NCI-H460 (cell line): ENCODE data around the gene ALPK3. TPM values are rescaled to one million over a fixed set of nuclear protein-coding genes. Genes with fewer than 3 reads are reported as not detected.
A peak's percentile ranks its signal among the peaks of the same experiment; 100 is the strongest.
"Not testable (repeated sequence)": the region's sequence is repeated elsewhere in the genome, so short reads cannot be mapped to it uniquely, and the experiment has no call there.

ENCODE experiments used
- DNase-seq: peaks from one replicate; pipeline ENCODE4 v3.0.0-alpha.2; 2016; ENCODE audit warnings: low read depth; ENCODE audit errors: extremely low read depth
- total RNA-seq: library from RNA; depleted of rRNA; stranded (reverse); fragments of >200 nt; shearing (Covaris generic); gene quantifications from 2 replicates; pipeline ENCODE4 v1.2.3, GENCODE V29; 2014

The ALPK3 gene
- total RNA-seq, 1 experiment from 2014 or later: 0.05 TPM

DNA sequence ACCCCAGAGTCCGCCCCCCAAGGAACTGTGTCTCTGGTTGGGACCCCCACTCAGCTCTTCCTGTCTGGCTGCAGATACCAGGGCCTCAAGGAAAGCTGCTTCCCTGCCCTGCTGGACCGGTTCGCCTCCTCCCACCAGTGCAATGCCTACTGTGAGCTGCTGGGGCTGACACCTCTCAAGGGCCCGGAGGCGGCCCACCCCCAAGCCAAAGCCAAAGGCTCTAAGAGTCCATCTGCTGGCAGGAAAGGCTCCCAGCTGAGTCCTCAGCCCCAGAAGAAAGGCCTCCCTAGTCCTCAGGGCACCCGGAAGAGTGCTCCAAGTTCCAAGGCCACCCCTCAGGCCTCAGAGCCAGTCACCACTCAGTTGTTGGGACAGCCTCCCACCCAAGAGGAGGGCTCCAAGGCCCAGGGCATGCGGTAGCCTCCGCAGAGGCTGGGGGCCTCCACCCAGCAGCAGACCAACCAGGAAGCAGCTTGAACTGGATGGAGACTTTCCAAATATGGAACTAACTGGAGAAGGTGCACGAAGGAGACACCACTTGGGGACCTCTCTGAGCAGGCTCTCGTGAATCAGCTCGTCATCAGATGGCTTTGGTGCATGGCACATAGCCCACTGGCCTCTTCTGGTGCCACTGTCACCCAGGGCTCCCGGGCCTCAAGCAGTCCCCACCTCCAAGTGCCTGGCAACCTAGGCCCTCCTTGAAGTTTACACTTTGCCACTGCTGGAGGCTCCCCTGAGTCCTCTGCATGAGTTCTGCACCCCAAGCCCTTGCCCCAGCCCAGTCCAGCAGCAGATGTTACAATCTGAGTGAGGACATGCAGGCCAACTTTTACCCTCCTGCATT is 51.1 kb downstream of the ALPK3 start:
- DNase-seq: no peak

DNA sequence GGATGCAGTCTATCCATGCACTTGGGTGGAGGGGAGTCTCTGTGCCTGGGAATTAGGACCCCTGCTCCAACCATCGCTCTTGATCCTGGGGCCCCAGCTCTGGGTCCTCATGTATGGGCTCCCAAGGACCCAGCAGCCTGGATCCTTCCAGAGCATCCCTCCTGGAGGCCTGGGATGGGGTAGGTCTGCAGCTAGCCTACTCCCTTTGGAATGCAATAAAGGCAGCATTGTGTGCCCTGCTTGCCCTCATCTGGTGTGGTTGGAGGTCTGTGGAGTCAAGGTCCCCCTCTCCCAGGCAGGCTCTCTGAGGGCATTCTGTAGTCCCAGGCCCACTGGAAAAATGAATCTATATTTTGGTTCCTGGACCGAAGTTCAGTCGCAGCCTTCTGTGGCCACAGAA is 52.4 kb downstream of the ALPK3 start:
- no peak for DNase-seq

DNA sequence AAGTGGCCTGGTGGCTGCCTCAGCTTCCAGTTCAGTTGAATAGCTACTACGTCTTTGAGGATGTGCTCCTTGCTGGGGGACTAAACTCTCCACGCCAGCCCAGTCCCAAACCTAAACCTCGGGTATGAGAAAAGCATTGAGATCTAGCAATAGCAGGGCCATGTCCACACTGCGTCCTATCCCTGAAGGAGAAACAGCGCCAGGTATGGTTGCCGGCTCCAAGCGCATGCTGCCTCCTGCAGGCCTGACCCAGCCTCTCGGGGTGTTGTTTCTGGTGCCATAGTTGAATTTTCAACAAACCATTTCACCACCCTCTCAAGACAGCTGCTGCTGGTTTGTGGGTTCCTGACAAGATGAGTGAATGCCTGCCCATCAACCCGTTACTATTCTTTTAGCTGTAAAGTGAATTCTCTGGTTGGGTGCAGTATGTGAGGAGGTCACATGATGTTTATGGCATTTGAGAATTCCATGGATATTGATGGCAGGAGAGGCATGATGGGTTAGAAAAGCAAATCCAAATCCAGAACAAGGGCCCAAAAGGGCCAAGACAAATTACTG is 54.4 kb downstream of the ALPK3 start:
- no peak for DNase-seq

DNA sequence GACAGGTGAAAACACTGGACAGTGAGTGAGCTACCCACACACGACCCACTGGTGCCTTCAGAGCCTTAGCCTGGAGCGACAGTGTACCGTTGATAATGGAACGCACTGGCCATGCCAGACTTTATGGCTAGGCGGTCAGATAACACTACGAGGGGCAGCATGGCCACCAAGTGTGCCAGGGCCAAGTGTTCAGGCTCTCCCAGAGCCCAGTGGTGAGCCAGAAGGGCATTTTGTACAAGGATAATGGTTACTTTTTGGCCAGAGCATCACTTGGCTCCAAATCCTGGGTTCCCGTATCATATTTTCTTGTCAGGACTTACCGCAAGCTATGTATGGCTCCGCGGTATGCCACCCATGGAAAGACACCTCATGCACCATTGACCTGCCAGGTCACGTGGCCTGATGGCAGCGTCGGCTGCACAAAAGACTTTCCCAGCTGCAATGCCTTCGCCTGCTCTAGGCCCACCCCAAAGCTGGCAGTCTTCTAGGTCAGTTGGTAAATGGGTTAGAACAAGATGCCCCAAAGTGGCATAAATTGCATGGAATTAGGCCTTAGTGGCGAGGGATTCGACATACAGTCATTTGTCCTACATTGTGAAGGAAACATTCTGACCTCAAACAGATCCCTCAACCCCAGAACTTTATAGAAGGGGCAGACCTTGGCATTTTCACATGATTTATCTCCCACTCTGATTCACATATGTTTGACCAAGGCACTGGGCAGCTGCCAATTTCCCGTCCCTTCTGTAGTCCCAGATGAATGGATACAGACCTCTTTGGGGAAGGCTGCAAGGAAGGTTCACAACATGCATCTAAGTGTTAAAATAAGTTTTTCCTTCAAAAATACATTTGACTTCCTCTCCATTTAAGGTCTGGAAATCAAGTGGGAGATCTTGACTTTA is 55.1 kb downstream of the ALPK3 start:
- DNase-seq: no peak

DNA sequence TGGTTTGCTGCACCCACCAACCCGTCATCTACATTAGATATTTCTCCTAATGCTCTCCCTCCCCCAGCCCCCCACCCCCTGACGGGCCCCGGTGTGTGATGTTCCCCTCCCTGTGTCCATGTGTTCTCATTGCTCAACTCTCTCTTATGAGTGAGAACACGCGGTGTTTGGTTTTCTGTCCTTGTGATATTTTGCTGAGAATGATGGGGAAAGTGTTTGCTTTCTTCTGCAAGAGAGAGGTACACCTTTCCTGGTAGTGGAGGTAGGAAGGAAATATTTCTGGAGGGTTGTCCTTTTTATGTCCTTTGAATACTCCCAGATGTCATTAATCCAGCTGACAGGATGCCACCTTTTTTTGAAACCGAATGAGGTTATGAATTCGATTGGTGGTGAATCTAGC is 56.8 kb downstream of the ALPK3 start:
- DNase-seq: no peak

DNA sequence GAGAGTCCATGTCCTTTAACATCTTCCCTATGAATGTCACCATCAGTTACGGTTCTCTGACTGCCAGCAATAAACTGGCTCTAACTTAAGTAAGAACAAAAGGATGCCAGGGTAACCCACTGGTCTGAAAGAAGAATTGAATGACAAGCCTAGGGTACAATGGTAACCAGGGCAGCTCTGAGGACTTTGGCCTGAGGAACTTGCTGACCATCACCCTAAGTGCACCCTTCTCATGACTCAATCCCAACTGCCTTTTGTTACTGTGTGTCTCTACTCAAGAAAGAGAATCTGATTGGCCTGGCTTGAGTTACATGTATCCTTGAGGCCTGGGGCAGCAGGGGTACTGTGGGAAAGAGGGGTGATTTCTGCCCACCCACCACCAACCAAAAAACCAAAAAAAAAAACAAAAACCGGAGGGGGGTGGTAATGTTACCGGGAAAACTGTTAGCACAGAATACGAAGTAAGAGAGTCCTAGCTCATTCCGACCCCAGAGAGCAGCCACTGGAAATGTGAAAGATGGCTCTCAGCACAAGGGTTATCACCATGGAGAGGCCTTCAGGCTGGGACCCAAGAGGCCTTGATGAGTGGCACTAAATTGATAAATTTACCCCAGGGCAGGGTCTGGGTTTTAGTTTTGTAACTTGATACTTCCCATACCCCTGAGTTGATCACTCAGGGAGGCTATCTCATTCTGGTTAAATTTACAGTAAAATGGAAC is 58.0 kb downstream of the ALPK3 start:
- no peak for DNase-seq

DNA sequence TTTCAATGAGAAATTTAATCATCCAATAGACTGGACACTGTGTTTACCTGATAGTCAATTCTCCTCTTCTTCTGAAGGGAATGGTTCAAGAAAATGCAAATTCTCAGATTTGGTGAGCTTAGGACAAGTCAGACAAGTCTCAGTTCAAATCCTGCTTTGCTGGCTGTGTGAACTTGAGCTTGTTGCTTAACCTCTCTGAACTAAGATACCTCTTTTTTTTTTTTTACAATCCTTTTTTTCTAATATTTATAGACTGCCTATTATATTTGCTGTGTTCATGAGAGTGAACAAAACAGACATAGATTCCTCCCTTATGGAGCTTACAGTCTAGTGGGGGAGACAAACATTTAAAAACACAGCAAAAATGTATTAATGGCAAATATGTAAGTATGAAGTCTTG is 59.1 kb downstream of the ALPK3 start:
- no peak for DNase-seq

DNA sequence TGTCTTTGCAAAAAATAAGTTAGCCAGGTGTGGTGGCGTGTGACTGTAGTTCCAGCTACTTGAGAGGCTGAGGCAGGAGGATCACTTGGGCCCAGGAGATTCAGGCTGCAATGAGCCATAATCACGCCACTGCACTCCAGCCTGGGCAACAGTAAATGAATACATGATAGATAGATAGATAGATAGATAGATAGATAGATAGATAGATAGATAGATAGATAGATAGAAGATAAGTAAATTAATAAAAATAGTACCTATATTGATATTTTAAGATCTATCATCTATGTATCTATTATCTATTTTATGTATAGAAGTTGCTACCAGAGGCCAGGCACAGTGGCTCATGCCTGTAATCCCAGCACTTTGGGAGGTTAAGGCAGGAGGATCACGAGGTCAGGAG is 60.5 kb downstream of the ALPK3 start:
- not testable (repeated sequence) for DNase-seq

DNA sequence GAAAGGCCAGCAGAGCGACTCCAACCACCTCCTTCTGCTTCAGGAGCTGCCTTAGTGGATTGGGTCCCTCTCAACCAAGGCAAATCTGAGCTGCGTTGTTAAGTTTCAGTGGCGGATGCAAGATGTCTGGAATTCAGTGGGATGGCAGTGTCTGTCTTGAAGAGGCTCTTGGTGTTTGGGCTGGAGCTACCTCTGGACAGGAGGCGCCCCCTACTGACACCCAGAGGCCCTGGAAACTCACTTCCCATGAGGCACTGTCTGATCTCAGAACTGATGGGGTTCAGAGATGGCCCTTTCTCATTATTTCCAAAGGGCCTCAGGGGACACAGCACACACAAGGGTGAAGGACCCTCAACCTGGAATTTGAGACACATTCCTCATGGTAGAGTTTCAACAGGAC is 61.3 kb downstream of the ALPK3 start:
- DNase-seq: peak; percentile 21

DNA sequence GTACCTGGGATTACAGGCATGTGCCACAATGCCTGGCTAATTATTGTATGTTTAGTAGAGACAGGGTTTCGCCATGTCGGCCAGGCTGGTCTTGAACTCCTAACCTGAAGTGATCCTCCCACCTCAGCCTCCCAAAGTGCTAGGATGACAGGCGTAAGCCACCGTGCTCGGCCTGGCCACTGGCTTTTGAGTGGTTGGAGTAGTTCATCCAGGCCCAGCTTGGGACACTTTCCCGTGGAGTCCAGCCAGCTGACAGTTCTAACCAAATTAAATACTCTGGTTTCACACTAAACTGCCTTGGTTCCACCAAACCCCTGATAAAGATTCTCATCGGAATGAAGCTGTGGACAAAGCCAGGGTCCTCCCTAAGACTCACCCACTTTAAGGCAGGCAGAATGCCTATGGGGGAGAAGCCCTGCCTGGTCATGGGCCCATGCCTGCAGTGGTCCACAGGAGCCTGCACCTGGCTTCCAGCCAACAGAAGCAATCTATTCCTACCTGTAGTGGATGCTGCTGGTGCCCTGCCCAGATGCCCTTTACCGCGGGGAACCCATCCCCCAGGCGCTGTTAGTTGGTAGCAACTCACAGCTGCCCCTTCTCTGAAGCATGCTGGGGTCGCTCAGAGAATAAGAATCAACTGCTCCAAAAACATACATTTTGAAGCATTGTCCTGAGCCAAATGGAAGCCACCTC is 62.1 kb downstream of the ALPK3 start:
- no peak for DNase-seq

DNA sequence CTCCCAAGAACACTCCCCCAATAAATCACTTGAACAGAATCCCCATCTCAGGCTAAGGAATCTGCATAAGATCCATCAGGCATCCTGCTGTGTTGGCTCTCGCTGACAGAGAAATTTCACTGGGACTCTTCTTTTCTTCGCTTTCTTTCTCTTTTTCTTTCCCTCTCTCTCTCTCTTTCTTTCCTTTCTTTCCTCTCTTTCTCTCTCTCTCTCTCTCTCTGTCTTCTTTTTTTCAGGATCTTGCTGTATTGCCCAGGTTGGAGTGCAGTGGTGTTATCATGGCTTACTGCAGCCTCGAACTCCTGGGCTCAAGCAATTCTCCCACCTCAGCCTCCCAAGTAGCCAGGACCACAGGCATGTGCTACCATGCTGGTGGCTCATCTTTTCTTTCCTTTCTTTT is 62.9 kb downstream of the ALPK3 start:
- no peak for DNase-seq

DNA sequence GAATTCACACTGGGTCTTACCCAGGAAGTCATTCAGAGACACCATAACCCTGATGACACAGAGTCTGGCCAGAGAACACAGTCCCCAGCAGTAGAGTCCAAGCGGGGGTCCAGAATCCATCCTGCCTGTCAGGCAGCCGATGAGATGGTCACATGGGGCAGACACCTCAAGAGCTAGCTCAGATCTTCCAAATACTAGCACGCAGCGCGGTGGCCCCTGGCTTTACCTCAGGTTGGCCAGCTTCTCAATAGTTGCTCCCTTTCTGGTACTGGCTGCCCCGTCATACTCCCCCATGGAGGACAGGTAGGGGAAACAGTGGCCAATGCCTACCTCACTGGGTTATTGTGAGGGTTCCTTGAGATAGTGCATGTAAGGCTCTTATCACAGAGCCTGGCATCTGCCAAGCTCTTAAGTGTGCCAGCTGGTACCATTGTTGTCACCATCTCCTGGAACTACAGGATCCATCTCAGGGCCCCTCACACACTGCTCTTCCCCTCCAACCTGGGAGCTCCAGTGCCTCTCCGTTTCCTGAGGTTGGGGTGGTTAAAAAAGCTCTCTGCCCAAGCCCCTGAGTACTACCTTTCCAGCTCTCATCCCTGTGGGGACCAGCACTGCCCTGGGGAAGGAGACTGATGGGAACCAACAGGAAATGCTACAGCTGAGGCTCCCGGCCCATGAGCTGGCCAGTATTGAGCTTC is 63.8 kb downstream of the ALPK3 start:
- no peak for DNase-seq

DNA sequence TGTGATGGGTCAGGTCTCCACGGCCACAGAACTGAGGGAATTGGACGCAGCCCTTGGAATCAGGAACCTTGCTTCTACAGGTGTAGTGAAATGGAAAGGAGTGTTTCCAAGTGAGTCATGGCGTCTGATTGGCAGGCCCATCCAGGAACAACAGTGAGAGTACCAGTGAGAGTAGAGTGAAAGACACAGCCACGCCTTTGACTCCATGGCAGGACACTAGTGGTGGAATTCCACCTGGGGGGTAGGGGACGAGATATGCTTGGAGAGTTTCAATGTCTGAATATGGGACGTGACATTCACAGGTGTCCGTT is 64.3 kb downstream of the ALPK3 start:
- DNase-seq: no peak

DNA sequence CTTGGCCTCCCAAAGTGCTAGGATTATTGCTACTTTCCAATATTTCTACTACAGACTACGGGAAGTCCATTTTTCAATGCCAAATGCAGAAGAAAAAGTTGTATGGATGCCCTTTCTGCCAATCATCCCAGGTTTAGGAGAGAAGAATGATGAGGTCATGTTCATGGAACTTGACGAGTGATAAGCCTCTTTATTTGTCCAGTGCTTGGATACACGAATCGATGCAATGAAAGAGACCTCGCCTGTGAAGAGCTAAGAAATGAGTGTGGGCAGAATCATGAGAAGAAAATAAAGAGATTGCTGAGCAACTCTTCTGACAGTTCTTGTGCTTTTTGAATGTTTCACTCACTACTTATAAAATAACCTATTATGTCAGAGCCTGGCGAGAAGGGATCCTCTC is 66.3 kb downstream of the ALPK3 start:
- DNase-seq: no peak

DNA sequence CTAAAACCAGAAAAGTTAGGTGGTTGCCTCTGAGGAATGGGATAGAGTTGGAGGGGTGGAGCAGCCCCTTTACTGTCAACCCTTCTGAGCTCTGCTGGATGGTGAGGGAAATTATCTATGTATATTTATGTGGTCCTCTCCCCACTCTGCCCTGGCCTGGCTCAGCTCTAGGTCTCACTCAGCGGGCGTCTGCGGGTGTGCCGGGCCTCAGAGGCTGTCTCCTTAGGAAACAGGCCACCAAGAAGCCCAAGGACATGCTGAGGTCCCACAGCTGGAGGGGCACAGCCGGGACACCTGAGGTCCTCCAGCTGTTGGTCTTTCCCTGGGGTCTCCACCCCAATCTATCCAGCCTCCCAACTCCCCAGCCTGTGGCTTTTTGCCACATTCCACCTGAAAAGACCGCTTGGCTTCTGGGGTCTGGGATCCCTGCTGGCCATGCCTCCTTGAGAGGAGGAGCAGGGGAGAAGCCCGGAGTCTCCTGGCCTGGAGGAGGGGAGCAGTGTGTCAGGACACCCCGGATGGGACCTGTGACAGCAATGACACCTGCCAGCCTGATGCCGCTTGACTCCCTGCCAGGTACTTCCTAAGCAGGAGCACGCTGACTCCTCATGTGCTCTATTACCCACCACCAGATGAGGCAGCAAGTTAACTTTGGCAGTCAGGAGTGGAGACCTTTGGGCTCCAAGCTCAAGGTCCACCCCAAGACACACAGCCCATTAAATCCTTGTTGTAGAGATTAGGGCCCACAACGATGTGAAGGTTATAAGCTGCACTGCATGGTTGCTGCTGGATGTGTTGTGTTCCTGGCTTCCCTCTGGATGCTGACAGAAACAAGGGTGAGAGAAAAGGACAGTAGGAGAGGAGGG is 67.0 kb downstream of the ALPK3 start, which contains the start of gene SLC28A1:
Gene SLC28A1, plus strand, starts transcription at position 747 of the 866 bp plus-strand sequence. CDS start 3,099 bp downstream, outside the sequence.
- no peak for DNase-seq

DNA sequence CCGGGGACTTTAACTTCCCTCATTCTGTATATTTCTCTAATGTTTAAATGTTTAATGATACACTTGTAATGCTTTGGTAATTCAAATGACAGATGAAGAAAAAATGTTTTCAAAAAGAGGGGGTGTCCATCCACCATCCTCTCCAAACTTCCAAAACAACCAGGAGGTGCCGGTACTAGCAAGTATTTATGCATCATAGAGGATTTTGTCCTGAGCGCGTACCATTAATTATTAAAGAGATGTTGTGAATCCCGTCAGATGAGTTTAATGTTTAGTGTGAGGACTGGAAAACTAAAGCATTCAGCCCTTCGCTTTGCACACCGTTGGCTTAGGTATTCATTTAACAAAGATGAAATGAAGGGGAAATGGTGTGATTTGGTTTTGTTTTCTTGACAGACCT is 68.6 kb downstream of the ALPK3 start:
- DNase-seq: no peak

DNA sequence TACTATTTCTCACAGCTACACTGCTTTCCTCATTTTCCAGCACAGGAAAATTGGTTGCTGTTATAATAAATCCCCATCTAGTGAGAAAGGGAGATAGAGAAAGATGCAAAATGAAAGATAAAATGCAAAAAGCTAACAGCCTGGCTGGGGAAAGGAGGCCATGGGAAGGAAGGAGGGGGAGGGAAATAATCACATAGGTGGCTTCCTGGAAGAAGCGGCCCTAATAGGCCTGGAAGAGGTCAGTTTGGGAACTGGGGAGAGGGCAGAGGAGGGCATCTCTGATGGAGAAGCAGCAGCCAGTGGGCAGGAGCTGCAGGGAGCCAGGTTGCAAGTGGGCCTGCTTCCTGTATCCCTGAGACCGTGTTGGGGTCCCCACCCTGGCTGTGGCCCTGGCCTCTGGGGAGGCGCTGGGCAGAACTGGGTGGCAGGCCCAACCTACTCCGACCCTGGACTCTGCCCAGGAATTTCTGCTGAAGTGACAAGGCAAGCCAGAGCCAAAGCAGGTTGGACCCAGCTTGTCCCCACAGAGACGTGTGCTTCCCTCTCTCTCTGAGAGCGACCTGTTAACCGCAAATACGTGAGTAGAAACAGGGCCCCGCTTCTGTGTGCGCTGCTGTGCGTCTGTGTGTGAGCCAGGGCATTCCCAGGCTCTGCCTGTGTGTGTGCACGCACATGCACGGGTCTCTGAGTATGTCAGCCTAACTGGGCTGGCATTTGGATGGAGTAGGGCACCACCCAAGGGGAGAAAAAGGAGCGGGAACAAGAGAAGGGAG is 69.2 kb downstream of the ALPK3 start:
- DNase-seq: no peak

DNA sequence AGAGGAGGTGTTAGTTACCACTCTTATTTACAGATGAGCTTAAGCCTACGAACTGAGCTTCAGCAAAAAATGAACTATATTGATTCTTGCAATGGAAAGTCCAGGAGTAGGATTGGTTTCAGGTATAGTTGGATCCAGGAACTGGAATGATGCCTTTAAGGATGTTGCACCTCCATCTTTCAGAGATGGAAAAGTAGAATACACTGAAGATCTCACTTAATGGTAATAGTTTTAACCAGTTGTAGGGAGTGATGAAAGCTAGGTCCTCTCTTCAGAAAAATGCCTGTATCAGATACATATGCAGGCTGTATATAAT is 69.8 kb downstream of the ALPK3 start:
- DNase-seq: no peak
